VCaP (cell line): ENCODE measurements around the gene SLC25A12.
A peak's percentile ranks its signal among the peaks of the same experiment; 100 is the strongest.

Experiments
- H3K27ac ChIP-seq: fragments of 450-650 bp; 2 replicates; pipeline ENCODE4 v1.5.1; 2017
- CTCF ChIP-seq: fragments of 450-650 bp; conservative IDR thresholded peaks from 2 replicates; pipeline ENCODE4 v1.5.1; 2017; ENCODE audit warnings: mild to moderate bottlenecking, moderate library complexity

The SLC25A12 gene

GRCh38 chr2:171864357-171864985, 29.6 kb downstream of the SLC25A12 start:
- no peak overlapping the region for H3K27ac ChIP-seq
- TF ChIP-seq CTCF: no peak

- no peak for TF ChIP-seq CTCF
- no peak overlapping the region for H3K27ac ChIP-seq
Measured at GRCh38 chr2:171862501-171862900, 31.5 kb downstream of the SLC25A12 start.

GRCh38 chr2:171858397-171858958, 35.6 kb downstream of the SLC25A12 start:
- no peak overlapping the region for H3K27ac ChIP-seq
- TF ChIP-seq CTCF: no peak

DNA sequence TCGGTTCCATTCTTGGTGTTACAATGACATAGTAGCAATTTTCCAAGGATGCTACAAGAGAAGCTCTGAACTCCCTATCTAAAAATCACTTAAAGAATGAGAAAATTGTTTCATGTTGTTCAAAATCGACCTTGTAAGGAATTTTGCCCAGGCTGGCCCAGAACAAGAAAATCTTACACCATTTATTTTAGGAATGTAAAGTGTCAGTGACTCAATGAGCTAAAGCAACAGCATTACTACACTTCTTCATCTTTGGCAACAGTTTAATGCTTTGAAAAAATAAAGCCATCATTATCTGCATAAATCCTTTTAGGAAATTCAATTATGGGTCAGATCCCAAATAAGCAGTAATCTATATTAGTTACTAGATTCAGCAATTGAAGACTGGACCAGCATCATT, 38.6 kb downstream of the SLC25A12 start:
- H3K27ac ChIP-seq: no peak overlapping the region
- TF ChIP-seq CTCF: no peak

- no peak for TF ChIP-seq CTCF
- peak overlapping the region; percentile 26; the same call in 1 of the 2 replicates for H3K27ac ChIP-seq
Measured at GRCh38 chr2:171852366-171852888, 41.6 kb downstream of the SLC25A12 start.

DNA sequence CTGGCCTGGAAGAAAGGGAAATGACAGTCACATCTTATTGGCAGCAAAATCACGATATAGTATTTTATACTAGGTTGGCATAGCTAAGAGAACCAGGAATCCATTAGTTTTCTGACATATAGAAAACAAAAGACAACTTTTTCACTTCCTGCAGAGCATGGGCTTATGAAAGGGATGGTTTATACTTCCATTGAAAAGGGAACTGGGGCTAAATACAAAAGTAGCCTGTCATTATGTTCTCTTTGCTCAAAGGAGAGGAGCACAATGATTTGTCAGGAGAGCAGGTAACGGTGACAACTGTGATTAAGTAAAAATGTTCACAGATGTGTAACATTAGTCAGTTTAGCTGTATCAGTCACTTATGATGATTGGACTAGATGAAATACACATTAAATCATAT, 46.4 kb downstream of the SLC25A12 start:
- H3K27ac ChIP-seq: no peak overlapping the region

GRCh38 chr2:171846894-171847293, 47.1 kb downstream of the SLC25A12 start:
- H3K27ac ChIP-seq: no peak overlapping the region
- TF ChIP-seq CTCF: no peak

More for the DNA sequence above, 46.4 kb downstream of the SLC25A12 start:
- TF ChIP-seq CTCF: no peak
